SW 1271 (cell line): ENCODE results near the gene PLEKHA7.
"Not testable (repeated sequence)": the region's sequence is repeated elsewhere in the genome, so short reads cannot be mapped to it uniquely, and the experiment has no call there.

ENCODE experiments used
- DNase-seq, 2 experiments: peaks; one replicate each; lab custom pipeline; 2025; lab: John Stamatoyannopoulos, UW

Gene PLEKHA7

GRCh38 chr11:16876837-16877236 is 137.4 kb downstream of the PLEKHA7 start:
- DNase-seq, result no peak

GRCh38 chr11:16876053-16876752 is 138.0 kb downstream of the PLEKHA7 start:
- no peak for DNase-seq

GRCh38 chr11:16874275-16874975 is 139.8 kb downstream of the PLEKHA7 start:
- no peak for DNase-seq

- DNase-seq, result no peak
Observed at GRCh38 chr11:16873289-16873688, 140.9 kb downstream of the PLEKHA7 start.

- no peak for DNase-seq
Observed at GRCh38 chr11:16871368-16871767, 142.8 kb downstream of the PLEKHA7 start.

GRCh38 chr11:16867097-16867496 is 147.1 kb downstream of the PLEKHA7 start:
- no peak for DNase-seq

- DNase-seq, result not testable (repeated sequence)
Observed at GRCh38 chr11:16864428-16864827, 149.8 kb downstream of the PLEKHA7 start.

- no peak for DNase-seq
Observed at GRCh38 chr11:16863389-16863788, 150.8 kb downstream of the PLEKHA7 start.

- DNase-seq, result no peak
Observed at GRCh38 chr11:16862726-16863125, 151.5 kb downstream of the PLEKHA7 start.

GRCh38 chr11:16861862-16862261 is 152.4 kb downstream of the PLEKHA7 start:
- no peak for DNase-seq

- DNase-seq, result no peak
Observed at GRCh38 chr11:16860617-16861016, 153.6 kb downstream of the PLEKHA7 start.

GRCh38 chr11:16859651-16860050 is 154.6 kb downstream of the PLEKHA7 start:
- no peak for DNase-seq

- no peak for DNase-seq
Observed at GRCh38 chr11:16857186-16857585, 157.0 kb downstream of the PLEKHA7 start.

- DNase-seq, result no peak
Observed at GRCh38 chr11:16856022-16856471, 158.2 kb downstream of the PLEKHA7 start.

GRCh38 chr11:16854979-16855378 is 159.2 kb downstream of the PLEKHA7 start:
- no peak for DNase-seq

- no peak for DNase-seq
Observed at GRCh38 chr11:16853859-16854258, 160.4 kb downstream of the PLEKHA7 start.

- no peak for DNase-seq
Observed at GRCh38 chr11:16853266-16853665, 160.9 kb downstream of the PLEKHA7 start.

- no peak for DNase-seq
Observed at GRCh38 chr11:16846305-16846704, 167.9 kb downstream of the PLEKHA7 start.

- no peak for DNase-seq
Observed at GRCh38 chr11:16844268-16844771, 169.9 kb downstream of the PLEKHA7 start.

- no peak for DNase-seq
Observed at GRCh38 chr11:16843294-16843693, 170.9 kb downstream of the PLEKHA7 start.

- no peak for DNase-seq
Observed at GRCh38 chr11:16841984-16842383, 172.2 kb downstream of the PLEKHA7 start.

- DNase-seq, result no peak
Observed at GRCh38 chr11:16841481-16841880, 172.7 kb downstream of the PLEKHA7 start.

- DNase-seq, result no peak
Observed at GRCh38 chr11:16840951-16841350, 173.3 kb downstream of the PLEKHA7 start.
